Upper lobe of left lung (tissue), 4 donors: ENCODE measurements around the gene FRAS1.
"Not testable (repeated sequence)": the region's sequence is repeated elsewhere in the genome, so short reads cannot be mapped to it uniquely, and the experiment has no call there.

Source experiments
- EP300 ChIP-seq, 4 donors: sonication (generic); formaldehyde crosslinking; IDR thresholded peaks; one replicate each; pipeline ENCODE4 v1.5.1; 2017; ENCODE audit warnings: antibody characterized with exemption in 4 of 4, control low read depth in 2 of 4
- POLR2A ChIP-seq, 4 donors: fragments of 450-650 bp; IDR thresholded peaks; one replicate each; pipeline ENCODE4 v1.5.1; 2016 to 2017; ENCODE audit warnings: antibody characterized with exemption in 4 of 4, mild to moderate bottlenecking in 2 of 4
- POLR2AphosphoS5 ChIP-seq, 2 donors: sonication (generic); formaldehyde crosslinking; IDR thresholded peaks; one replicate each; pipeline ENCODE4 v1.5.1; 2017; ENCODE audit warnings: antibody characterized with exemption in 2 of 2
- TF ChIP-seq, protein P1 (sequence below), 6 experiments: fragments of 450-650 bp in 4 of 6; fragments of 200-600 bp in 2 of 6; sonication (generic) in 2 of 6; IDR thresholded peaks; one replicate each; pipeline ENCODE4 v1.5.1; 2016 to 2019; ENCODE audit warnings: antibody characterized with exemption in 6 of 6

GRCh38 chr4:78125834-78126331, 68.8 kb downstream of the FRAS1 start:
- TF ChIP-seq, protein P1, sequence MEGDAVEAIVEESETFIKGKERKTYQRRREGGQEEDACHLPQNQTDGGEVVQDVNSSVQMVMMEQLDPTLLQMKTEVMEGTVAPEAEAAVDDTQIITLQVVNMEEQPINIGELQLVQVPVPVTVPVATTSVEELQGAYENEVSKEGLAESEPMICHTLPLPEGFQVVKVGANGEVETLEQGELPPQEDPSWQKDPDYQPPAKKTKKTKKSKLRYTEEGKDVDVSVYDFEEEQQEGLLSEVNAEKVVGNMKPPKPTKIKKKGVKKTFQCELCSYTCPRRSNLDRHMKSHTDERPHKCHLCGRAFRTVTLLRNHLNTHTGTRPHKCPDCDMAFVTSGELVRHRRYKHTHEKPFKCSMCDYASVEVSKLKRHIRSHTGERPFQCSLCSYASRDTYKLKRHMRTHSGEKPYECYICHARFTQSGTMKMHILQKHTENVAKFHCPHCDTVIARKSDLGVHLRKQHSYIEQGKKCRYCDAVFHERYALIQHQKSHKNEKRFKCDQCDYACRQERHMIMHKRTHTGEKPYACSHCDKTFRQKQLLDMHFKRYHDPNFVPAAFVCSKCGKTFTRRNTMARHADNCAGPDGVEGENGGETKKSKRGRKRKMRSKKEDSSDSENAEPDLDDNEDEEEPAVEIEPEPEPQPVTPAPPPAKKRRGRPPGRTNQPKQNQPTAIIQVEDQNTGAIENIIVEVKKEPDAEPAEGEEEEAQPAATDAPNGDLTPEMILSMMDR (IDR thresholded peaks at IDR 0.05): not testable (repeated sequence)
- not testable (repeated sequence) for TF ChIP-seq EP300, POLR2AphosphoS5, POLR2A (IDR thresholded peaks at IDR 0.05)
